ENCODE measurements around the gene PRKAB2. TPM values are rescaled to one million over a fixed set of nuclear protein-coding genes. Genes with fewer than 3 reads are reported as not detected.
"Not testable (repeated sequence)": the region's sequence is repeated elsewhere in the genome, so short reads cannot be mapped to it uniquely, and the experiment has no call there.

Gene PRKAB2
- total RNA-seq, 1 experiment from 2014 or later = 17.8 TPM

DNA sequence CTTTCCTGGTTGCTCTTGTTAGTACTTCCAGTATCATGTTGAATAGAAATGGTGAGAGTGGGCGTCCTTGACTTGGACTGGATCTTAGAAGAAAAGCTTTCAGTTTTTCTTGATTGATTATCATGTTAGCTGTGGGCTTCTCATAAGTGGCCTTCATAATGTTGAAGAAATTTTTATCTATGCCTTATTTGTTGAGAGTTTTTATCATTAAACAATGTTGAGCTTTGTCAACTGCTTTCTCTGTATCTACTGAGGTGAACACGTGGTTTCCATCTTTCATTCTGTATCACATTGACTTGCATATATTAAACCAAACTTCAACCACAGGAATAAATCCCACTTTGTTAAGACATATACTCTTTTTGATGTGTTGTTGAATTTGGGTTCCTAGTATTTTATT, 29.4 kb downstream of the PRKAB2 start:
- H3K4me3 Mint-ChIP-seq = no peak overlapping the region

DNA sequence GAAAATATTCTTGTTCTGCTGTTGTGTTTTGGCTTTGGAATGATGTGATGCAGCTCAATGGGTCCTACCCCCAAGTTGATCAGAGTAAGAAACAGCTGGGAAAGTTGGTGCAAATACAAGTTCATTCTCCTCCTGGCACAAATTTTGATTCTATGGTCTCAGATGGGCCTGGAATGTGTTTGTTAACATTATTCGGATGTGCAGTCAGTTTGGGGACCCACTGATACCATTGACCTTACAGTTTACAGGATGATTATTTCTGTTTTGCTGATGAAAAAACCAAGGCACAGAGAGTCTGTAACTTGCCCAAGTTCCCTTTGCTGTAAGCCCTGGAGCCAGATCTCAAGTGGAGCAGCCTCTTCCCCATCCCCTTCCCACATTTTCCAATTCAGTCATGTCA, 41.5 kb downstream of the PRKAB2 start:
- not testable (repeated sequence) for H3K4me2 ChIP-seq (ENCODE audit: insufficient read depth, insufficient read length, low read length); H2BK120ac ChIP-seq (ENCODE audit: low read depth, low read length, poor library complexity, severe bottlenecking); DNase-seq; H4K91ac ChIP-seq (ENCODE audit: insufficient read length, low read depth, low read length); H3K27me3 ChIP-seq (ENCODE audit: insufficient read depth, low read length); H3K56ac ChIP-seq (ENCODE audit: insufficient read length, low read depth, low read length); H3T11ph ChIP-seq (ENCODE audit: low read length); H3K9me3 Mint-ChIP-seq; H4K5ac ChIP-seq (ENCODE audit: insufficient read length, low read depth, low read length); H3K27ac Mint-ChIP-seq; H3K4me1 ChIP-seq (ENCODE audit: insufficient read depth, low read length); H3K9me3 ChIP-seq (ENCODE audit: control insufficient read depth, low read depth, low read length); H3K36me3 Mint-ChIP-seq (ENCODE audit: insufficient read depth in 1 of 3, low read depth in 3 of 3); H3K27ac ChIP-seq (ENCODE audit: insufficient read length, low read depth, low read length); H2AFZ ChIP-seq (ENCODE audit: low read length); H2BK12ac ChIP-seq (ENCODE audit: insufficient read length, low read depth, low read length); H2BK20ac ChIP-seq (ENCODE audit: low read depth, low read length, poor library complexity, severe bottlenecking); H3K9ac ChIP-seq (ENCODE audit: extremely low read depth, insufficient read length, low read length); H3K4ac ChIP-seq (ENCODE audit: low read depth, low read length); H3K23ac ChIP-seq (ENCODE audit: insufficient read length, low read depth, low read length); H4K20me1 ChIP-seq (ENCODE audit: control insufficient read depth, insufficient read depth, insufficient read length); H3K79me1 ChIP-seq (ENCODE audit: insufficient read depth, low read depth, low read length, poor library complexity, severe bottlenecking); H3K14ac ChIP-seq (ENCODE audit: insufficient read depth, low read length); H2BK15ac ChIP-seq (ENCODE audit: low read depth, low read length); H2BK5ac ChIP-seq (ENCODE audit: insufficient read length, low read length); H3K18ac ChIP-seq (ENCODE audit: insufficient read length, low read depth, low read length); H3K4me1 Mint-ChIP-seq; H3K27me3 Mint-ChIP-seq (ENCODE audit: low read depth); H3K79me2 ChIP-seq (ENCODE audit: insufficient read depth, low read length); H4K8ac ChIP-seq (replicated peaks; ENCODE audit: insufficient read length, low read depth, low read length); H3K4me3 Mint-ChIP-seq; H2AK5ac ChIP-seq (ENCODE audit: insufficient read length, low read length); H3K23me2 ChIP-seq (ENCODE audit: insufficient read length, low read depth, low read length, poor library complexity, severe bottlenecking)
- no CpG with 5 or more reads among the region's 1 CpG for WGBS (ENCODE audit: extremely low coverage, insufficient read length, low lambda C conversion rate)

More for the DNA sequence above, 29.4 kb downstream of the PRKAB2 start:
- H2BK12ac ChIP-seq (ENCODE audit: insufficient read length, low read depth, low read length) = no peak overlapping the region
- H3K4ac ChIP-seq (ENCODE audit: low read depth, low read length) = no peak overlapping the region
- no peak overlapping the region for H3K14ac ChIP-seq (ENCODE audit: insufficient read depth, low read length)
- H3K18ac ChIP-seq (ENCODE audit: insufficient read length, low read depth, low read length) = no peak overlapping the region
- no peak overlapping the region for H4K91ac ChIP-seq (ENCODE audit: insufficient read length, low read depth, low read length)
- H2AFZ ChIP-seq (ENCODE audit: low read length) = no peak overlapping the region
- H3K4me1 ChIP-seq (ENCODE audit: insufficient read depth, low read length) = no peaks in the 10 kb centered on the region
- H3K23ac ChIP-seq (ENCODE audit: insufficient read length, low read depth, low read length) = no peak overlapping the region
- no peak overlapping the region for H4K5ac ChIP-seq (ENCODE audit: insufficient read length, low read depth, low read length)
- no peak overlapping the region for H2BK20ac ChIP-seq (ENCODE audit: low read depth, low read length, poor library complexity, severe bottlenecking)
- no peaks in the 10 kb centered on the region for H3K36me3 Mint-ChIP-seq (ENCODE audit: insufficient read depth in 1 of 3, low read depth in 3 of 3)
- H2AK5ac ChIP-seq (ENCODE audit: insufficient read length, low read length) = no peak overlapping the region
- no peak overlapping the region for H3K4me2 ChIP-seq (ENCODE audit: insufficient read depth, insufficient read length, low read length)
- H2BK15ac ChIP-seq (ENCODE audit: low read depth, low read length) = no peak overlapping the region
- DNase-seq = no peak
- no peaks in the 10 kb centered on the region for H3K23me2 ChIP-seq (ENCODE audit: insufficient read length, low read depth, low read length, poor library complexity, severe bottlenecking)
- no peaks in the 10 kb centered on the region for H4K20me1 ChIP-seq (ENCODE audit: control insufficient read depth, insufficient read depth, insufficient read length)
- no peaks in the 10 kb centered on the region for H3K27me3 ChIP-seq (ENCODE audit: insufficient read depth, low read length)
- no peak overlapping the region for H3T11ph ChIP-seq (ENCODE audit: low read length)
- no peak overlapping the region for H4K8ac ChIP-seq (replicated peaks; ENCODE audit: insufficient read length, low read depth, low read length)
- no peaks in the 10 kb centered on the region for H3K9me3 ChIP-seq (ENCODE audit: control insufficient read depth, low read depth, low read length)
- no peaks in the 10 kb centered on the region for H3K79me1 ChIP-seq (ENCODE audit: insufficient read depth, low read depth, low read length, poor library complexity, severe bottlenecking)
- no peak overlapping the region for H3K9ac ChIP-seq (ENCODE audit: extremely low read depth, insufficient read length, low read length)
- TF ChIP-seq, protein P1, sequence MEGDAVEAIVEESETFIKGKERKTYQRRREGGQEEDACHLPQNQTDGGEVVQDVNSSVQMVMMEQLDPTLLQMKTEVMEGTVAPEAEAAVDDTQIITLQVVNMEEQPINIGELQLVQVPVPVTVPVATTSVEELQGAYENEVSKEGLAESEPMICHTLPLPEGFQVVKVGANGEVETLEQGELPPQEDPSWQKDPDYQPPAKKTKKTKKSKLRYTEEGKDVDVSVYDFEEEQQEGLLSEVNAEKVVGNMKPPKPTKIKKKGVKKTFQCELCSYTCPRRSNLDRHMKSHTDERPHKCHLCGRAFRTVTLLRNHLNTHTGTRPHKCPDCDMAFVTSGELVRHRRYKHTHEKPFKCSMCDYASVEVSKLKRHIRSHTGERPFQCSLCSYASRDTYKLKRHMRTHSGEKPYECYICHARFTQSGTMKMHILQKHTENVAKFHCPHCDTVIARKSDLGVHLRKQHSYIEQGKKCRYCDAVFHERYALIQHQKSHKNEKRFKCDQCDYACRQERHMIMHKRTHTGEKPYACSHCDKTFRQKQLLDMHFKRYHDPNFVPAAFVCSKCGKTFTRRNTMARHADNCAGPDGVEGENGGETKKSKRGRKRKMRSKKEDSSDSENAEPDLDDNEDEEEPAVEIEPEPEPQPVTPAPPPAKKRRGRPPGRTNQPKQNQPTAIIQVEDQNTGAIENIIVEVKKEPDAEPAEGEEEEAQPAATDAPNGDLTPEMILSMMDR (conservative IDR thresholded peaks at IDR 0.05) = no peak
- H3K79me2 ChIP-seq (ENCODE audit: insufficient read depth, low read length) = no peaks in the 10 kb centered on the region
- WGBS (ENCODE audit: extremely low coverage, insufficient read length, low lambda C conversion rate) = no CpG with 5 or more reads among the region's 2 CpGs
- peaks cover 2% of the 10 kb centered on the region; the same call in 1 of the 2 replicates for H3K27me3 Mint-ChIP-seq (ENCODE audit: low read depth)
- no peak overlapping the region for H3K27ac Mint-ChIP-seq
- H3K56ac ChIP-seq (ENCODE audit: insufficient read length, low read depth, low read length) = no peak overlapping the region
- H3K27ac ChIP-seq (ENCODE audit: insufficient read length, low read depth, low read length) = no peak overlapping the region
- H3K4me1 Mint-ChIP-seq = no peaks in the 10 kb centered on the region
- no peak overlapping the region for H2BK5ac ChIP-seq (ENCODE audit: insufficient read length, low read length)
- peaks cover 0 to 2% of the 10 kb centered on the region in 2 experiments; a peak in 2 of 5 replicates for H3K9me3 Mint-ChIP-seq
- H2BK120ac ChIP-seq (ENCODE audit: low read depth, low read length, poor library complexity, severe bottlenecking) = no peak overlapping the region
